HepG2 (cell line): ENCODE measurements around the gene PPRC1. TPM values are rescaled to one million over a fixed set of nuclear protein-coding genes. Genes with fewer than 3 reads are reported as not detected.

ENCODE experiments used
- BRF2 ChIP-seq: sonication (generic); formaldehyde crosslinking; IDR thresholded peaks from 2 replicates; pipeline ENCODE4 v1.8.1; 2022; ENCODE audit warnings: mild to moderate bottlenecking, missing genetic modification reagents
- CBX1 ChIP-seq: IDR thresholded peaks from one replicate; pipeline ENCODE4 v1.6.1; 2016; ENCODE audit warnings: antibody characterized with exemption, low read depth
- CENPBD1 ChIP-seq: sonication (generic); formaldehyde crosslinking; IDR thresholded peaks from 2 replicates; pipeline ENCODE4 v1.8.0; 2022; ENCODE audit warnings: missing genetic modification reagents, low read depth, mild to moderate bottlenecking, borderline replicate concordance
- ETV6 ChIP-seq: sonication (generic); formaldehyde crosslinking; conservative IDR thresholded peaks from 2 replicates; pipeline ENCODE4 v1.4.0; 2020; ENCODE audit warnings: missing genetic modification reagents
- FOXO4 ChIP-seq: sonication (generic); formaldehyde crosslinking; conservative IDR thresholded peaks from 2 replicates; pipeline ENCODE4 v1.8.1; 2023; ENCODE audit warnings: missing genetic modification reagents
- GATAD2A ChIP-seq: IDR thresholded peaks from 2 replicates; pipeline ENCODE4 v1.6.1; 2016
- GMEB2 ChIP-seq: IDR thresholded peaks from 2 replicates; pipeline ENCODE4 v1.6.1; 2016; ENCODE audit warnings: missing biosample characterization, missing genetic modification reagents, low read depth
- HDAC1 ChIP-seq: sonication (generic); formaldehyde crosslinking; IDR thresholded peaks from 2 replicates; pipeline ENCODE4 v1.5.1; 2020; ENCODE audit warnings: mild to moderate bottlenecking, missing genetic modification reagents
- HOXA7 ChIP-seq: sonication (generic); formaldehyde crosslinking; IDR thresholded peaks from 2 replicates; pipeline ENCODE4 v1.8.1; 2022; ENCODE audit warnings: mild to moderate bottlenecking, missing genetic modification reagents, moderate library complexity
- KLF13 ChIP-seq: sonication (generic); formaldehyde crosslinking; IDR thresholded peaks from 2 replicates; pipeline ENCODE4 v1.4.0; 2020; ENCODE audit warnings: mild to moderate bottlenecking, missing genetic modification reagents
- MAX ChIP-seq: IDR thresholded peaks from 2 replicates; pipeline ENCODE4 v1.6.1; 2012; ENCODE audit warnings: inconsistent platforms
- MED13 ChIP-seq: sonication (generic); formaldehyde crosslinking; IDR thresholded peaks from 2 replicates; pipeline ENCODE4 v1.5.0; 2020; ENCODE audit warnings: missing genetic modification reagents
- PREB ChIP-seq: sonication (generic); formaldehyde crosslinking; IDR thresholded peaks from 2 replicates; pipeline ENCODE4 v1.4.0; 2020; ENCODE audit warnings: missing genetic modification reagents
- RCOR2 ChIP-seq: IDR thresholded peaks from 2 replicates; pipeline ENCODE4 v1.6.1; 2016; ENCODE audit warnings: missing biosample characterization, missing genetic modification reagents
- REL ChIP-seq: sonication (generic); formaldehyde crosslinking; conservative IDR thresholded peaks from 2 replicates; pipeline ENCODE4 v1.8.0; 2022; ENCODE audit warnings: mild to moderate bottlenecking, missing genetic modification reagents, moderate library complexity
- THAP8 ChIP-seq: sonication (generic); formaldehyde crosslinking; IDR thresholded peaks from 2 replicates; pipeline ENCODE4 v1.5.1; 2020; ENCODE audit warnings: missing genetic modification reagents, mild to moderate bottlenecking, borderline replicate concordance
- XRCC5 ChIP-seq: fragments of 200-400 bp; formaldehyde crosslinking; optimal IDR thresholded peaks from 2 replicates; pipeline ENCODE3; 2017; ENCODE audit warnings: mild to moderate bottlenecking, low read length
- ZBTB7A ChIP-seq: sonication (generic); formaldehyde crosslinking; IDR thresholded peaks from 2 replicates; pipeline ENCODE4 v1.8.0; 2022; ENCODE audit warnings: mild to moderate bottlenecking, missing genetic modification reagents
- ZFP36L2 ChIP-seq: sonication (generic); formaldehyde crosslinking; IDR thresholded peaks from 2 replicates; pipeline ENCODE4 v1.4.0; 2020; ENCODE audit warnings: missing genetic modification reagents
- ZFY ChIP-seq: sonication (generic); formaldehyde crosslinking; IDR thresholded peaks from 2 replicates; pipeline ENCODE4 v1.4.0; 2020; ENCODE audit warnings: missing genetic modification reagents
- ZNF143 ChIP-seq: sonication (generic); formaldehyde crosslinking; IDR thresholded peaks from 2 replicates; pipeline ENCODE4 v1.4.0; 2020; ENCODE audit warnings: missing genetic modification reagents
- ZNF382 ChIP-seq: sonication (generic); formaldehyde crosslinking; IDR thresholded peaks from 2 replicates; pipeline ENCODE4 v1.5.0; 2020; ENCODE audit warnings: missing genetic modification reagents, mild to moderate bottlenecking, borderline replicate concordance
- ZNF703 ChIP-seq: sonication (generic); formaldehyde crosslinking; IDR thresholded peaks from 2 replicates; pipeline ENCODE4 v1.5.1; 2020; ENCODE audit warnings: missing genetic modification reagents, mild to moderate bottlenecking, moderate library complexity, borderline replicate concordance
- ZNF749 ChIP-seq: sonication (generic); formaldehyde crosslinking; IDR thresholded peaks from 2 replicates; pipeline ENCODE4 v1.8.0; 2022; ENCODE audit warnings: mild to moderate bottlenecking, missing genetic modification reagents, moderate library complexity, borderline replicate concordance
- polyA plus RNA-seq, 8 experiments: library from polyadenylated mRNA; depleted of rRNA in 3 of 8; stranded (reverse) in 7 of 8; unstranded in 1 of 8; fragments of >200 nt; fragmentation: Illumina TruSeq in 4 of 8; extraction: Trizol in 4 of 8; gene quantifications; 2 replicates each; pipeline versions ENCODE4 v1.2.1 to v1.2.3, GENCODE V29; 2011 to 2016; ENCODE audit warnings: low read depth in 4 of 8, missing spikeins in 1 of 8, mixed read lengths in 1 of 8; ENCODE audit not compliant: insufficient read depth in 1 of 8
- total RNA-seq, 5 experiments: library from RNA; depleted of rRNA; stranded (reverse); fragments of >200 nt; fragmentation: Illumina TruSeq; extraction: Trizol; gene quantifications; 2 replicates each; pipeline ENCODE4 v1.2.3, GENCODE V29; 2016; ENCODE audit warnings: low read depth in 1 of 5

The PPRC1 gene
- total and polyA plus RNA-seq, 2 of the 13 experiments (the other 11 are each of a cell fraction or from before 2014, with no cell fraction given), result 18.7 to 24.2 TPM

- TF ChIP-seq BRF2 (CRISPR knock-in tag) (peak; percentile 47; the same call in 1 of the 2 replicates), ZNF143 (CRISPR knock-in tag) (peak; percentile 100), CENPBD1 (CRISPR knock-in tag) (0 out of 2 replicates have a peak, but pooled peaks have one; percentile 18), GATAD2A (peak; percentile 69), GMEB2 (CRISPR knock-in tag) (peak; percentile 65; the same call in 1 of the 2 replicates), CBX1 (peak; percentile 49), REL (no peak), ZBTB7A (CRISPR knock-in tag) (peak; percentile 44), PREB (CRISPR knock-in tag) (no peak), FOXO4 (CRISPR knock-in tag) (no peak), MED13 (CRISPR knock-in tag) (no peak), ETV6 (CRISPR knock-in tag) (peak; percentile 6), ZNF382 (CRISPR knock-in tag) (no peak), RCOR2 (CRISPR knock-in tag) (0 out of 2 replicates have a peak, but pooled peaks have one; percentile 19), XRCC5 (peak; percentile 70), ZNF749 (CRISPR knock-in tag) (peak; percentile 11; the same call in 1 of the 2 replicates), KLF13 (CRISPR knock-in tag) (0 out of 2 replicates have a peak, but pooled peaks have one; percentile 72), ZFY (peak; percentile 97), ZNF703 (CRISPR knock-in tag) (no peak; the same call in 1 of the 2 replicates), HOXA7 (CRISPR knock-in tag) (no peak), MAX (peak; percentile 76; the same call in 1 of the 2 replicates), HDAC1 (CRISPR knock-in tag) (peak; percentile 85), ZFP36L2 (CRISPR knock-in tag) (peak; percentile 63; the same call in 1 of the 2 replicates), THAP8 (CRISPR knock-in tag) (peak; percentile 68; the same call in 1 of the 2 replicates)
Observed at GRCh38 chr10:102132563-102133372, at the start of gene PPRC1 (continued).
